ENCODE results near the gene RPS18. TPM values are rescaled to one million over a fixed set of nuclear protein-coding genes. Genes with fewer than 3 reads are reported as not detected.
A peak's percentile ranks its signal among the peaks of the same experiment; 100 is the strongest.

Gene RPS18
- total and polyA plus RNA-seq, 2 of the 13 experiments (the other 11 are each of a cell fraction or from before 2014, with no cell fraction given): 3,896 to 5,806 TPM

DNA sequence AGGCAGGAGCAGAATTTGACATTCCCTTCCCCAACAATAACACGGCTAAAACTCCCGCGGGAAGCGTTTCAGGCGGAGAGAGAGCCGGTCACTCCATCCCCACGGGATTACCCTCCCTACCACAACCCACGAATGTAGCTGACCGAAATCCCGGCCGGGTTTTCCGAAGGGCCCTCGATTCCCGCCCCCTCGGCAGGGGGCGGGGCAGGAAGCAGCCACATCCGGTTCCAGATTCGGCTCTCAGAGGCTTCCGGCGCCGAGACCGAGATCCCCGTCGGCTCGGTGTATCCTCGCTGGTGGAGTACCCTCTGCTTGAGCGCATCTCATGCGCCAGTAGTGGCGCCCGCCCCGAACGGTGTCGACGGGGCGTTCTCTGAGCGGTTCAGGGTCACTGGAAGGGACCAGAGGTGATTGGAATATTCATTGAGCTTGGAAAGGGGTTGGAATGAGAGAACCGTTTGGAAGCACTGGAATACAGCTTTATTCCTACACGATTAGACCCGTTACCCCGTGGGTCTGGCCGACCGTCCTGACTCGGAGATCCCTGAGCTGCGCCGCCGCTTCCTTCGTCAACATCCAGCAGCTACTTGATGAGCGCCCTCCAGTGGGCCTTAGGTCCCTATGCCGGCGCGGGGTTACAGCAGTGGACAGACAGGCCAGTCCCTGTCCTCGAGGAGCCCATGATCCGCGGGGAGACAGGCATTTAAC lies 27.5 kb downstream of the RPS18 start (continued):
- TF ChIP-seq GPN1 (CRISPR knock-in tag; IDR thresholded peaks at IDR 0.05; ENCODE audit: borderline replicate concordance) (no peak), RFX5 (IDR thresholded peaks at IDR 0.05; ENCODE audit: low read depth, low read length) (0 out of 2 replicates have a peak, but pooled peaks have one; percentile 28), ZGPAT (CRISPR knock-in tag; IDR thresholded peaks at IDR 0.05) (peak; percentile 98), ZNF790 (CRISPR knock-in tag; IDR thresholded peaks at IDR 0.05; ENCODE audit: borderline replicate concordance) (no peak; the same call in 1 of the 2 replicates), E2F2 (CRISPR knock-in tag; IDR thresholded peaks at IDR 0.05; ENCODE audit: borderline replicate concordance) (peak; percentile 47; the same call in 1 of the 2 replicates), PITX1 (CRISPR knock-in tag; IDR thresholded peaks at IDR 0.05) (peak; percentile 32), HCFC1 (IDR thresholded peaks at IDR 0.05; ENCODE audit: low read depth, low read length) (peak; percentile 55; the same call in 1 of the 2 replicates), ARNTL (CRISPR knock-in tag; IDR thresholded peaks at IDR 0.05) (peak; percentile 39; the same call in 1 of the 2 replicates), TRAFD1 (CRISPR knock-in tag; IDR thresholded peaks at IDR 0.05; ENCODE audit: borderline replicate concordance) (no peak), PAF1 (CRISPR knock-in tag; IDR thresholded peaks at IDR 0.05) (peak; percentile 74), ZFYVE20 (CRISPR knock-in tag; IDR thresholded peaks at IDR 0.05; ENCODE audit: borderline replicate concordance, low read depth) (0 out of 2 replicates have a peak, but pooled peaks have one; percentile 8), NFATC3 (CRISPR knock-in tag; IDR thresholded peaks at IDR 0.05) (no peak; the same call in 1 of the 2 replicates), ZNF24 (IDR thresholded peaks at IDR 0.05) (no peak), CSRNP1 (CRISPR knock-in tag; IDR thresholded peaks at IDR 0.05) (peak; percentile 89), ZSCAN12 (CRISPR knock-in tag; IDR thresholded peaks at IDR 0.05) (no peak), FOXA1 (IDR thresholded peaks at IDR 0.05) (no peak), FOXA1 (CRISPR knock-in tag; IDR thresholded peaks at IDR 0.05) (peak; percentile 81), ZNF629 (CRISPR knock-in tag; conservative IDR thresholded peaks at IDR 0.05) (peak; percentile 49; the same call in 1 of the 2 replicates), NPAS2 (CRISPR knock-in tag; IDR thresholded peaks at IDR 0.05; ENCODE audit: borderline replicate concordance) (no peak), HNF4G (IDR thresholded peaks at IDR 0.05; ENCODE audit: borderline replicate concordance, low read depth, low read length) (peak; percentile 64; the same call in 1 of the 2 replicates), HNF4G (CRISPR knock-in tag; IDR thresholded peaks at IDR 0.05; ENCODE audit: borderline replicate concordance, low read depth) (peak; percentile 29; the same call in 1 of the 2 replicates), ZNF788 (CRISPR knock-in tag; IDR thresholded peaks at IDR 0.05; ENCODE audit: borderline replicate concordance) (peak; percentile 92), STAG1 (CRISPR knock-in tag; IDR thresholded peaks at IDR 0.05) (peak; percentile 60), CBX1 (IDR thresholded peaks at IDR 0.05; ENCODE audit: low read depth) (no peak), ATM (IDR thresholded peaks at IDR 0.05; ENCODE audit: borderline replicate concordance) (no peak), ZNF549 (CRISPR knock-in tag; IDR thresholded peaks at IDR 0.05) (no peak)

All from HepG2 (cell line).